Choroid plexus epithelial cell (primary cell): ENCODE data around the gene GTPBP4.

Experiments
- DNase-seq: peaks from one replicate; pipeline ENCODE4 v3.0.0-alpha.2; 2010; ENCODE audit warnings: low read depth
- H3K4me3 ChIP-seq: 2 replicates; pipeline ENCODE4 v1.5.1; 2011; ENCODE audit warnings: low read depth, mild to moderate bottlenecking, control low read depth, low read length, moderate library complexity
- CTCF ChIP-seq: conservative IDR thresholded peaks from 2 replicates; pipeline ENCODE4 v1.5.1; 2011; ENCODE audit warnings: low read depth, mild to moderate bottlenecking, control low read depth, inconsistent platforms, low read length, moderate library complexity

GTPBP4 gene

GRCh38 chr10:983401-983800, 4.8 kb upstream of the GTPBP4 start:
- TF ChIP-seq CTCF = no peak
- DNase-seq = no peak
- no peak overlapping the region for H3K4me3 ChIP-seq

GRCh38 chr10:983971-984655, 4.1 kb upstream of the GTPBP4 start:
- TF ChIP-seq CTCF = no peak
- H3K4me3 ChIP-seq = no peak overlapping the region
- peak; percentile 53 for DNase-seq

DNA sequence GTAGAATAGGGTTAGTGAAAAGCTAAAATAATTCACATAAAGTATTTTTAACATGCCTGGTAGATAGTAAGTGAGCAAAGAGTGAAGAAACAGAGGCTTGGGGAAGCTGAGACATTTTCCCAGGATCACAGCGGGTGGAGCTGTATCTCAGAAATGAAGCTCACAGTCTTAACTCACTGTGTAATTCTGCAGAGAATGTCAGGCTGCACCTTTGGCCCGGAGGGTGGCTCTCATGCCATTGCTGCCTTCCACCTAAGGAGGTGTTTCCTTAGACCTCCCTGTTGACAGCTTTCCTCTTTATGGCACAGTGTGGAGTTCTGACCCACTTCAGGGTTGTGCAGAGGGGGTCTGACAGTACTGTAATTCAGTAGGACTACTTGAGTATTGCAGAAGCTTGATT, 2.9 kb upstream of the GTPBP4 start:
- no peak for TF ChIP-seq CTCF
- no peak for DNase-seq
- no peak overlapping the region for H3K4me3 ChIP-seq

- TF ChIP-seq CTCF = no peak
- H3K4me3 ChIP-seq = no peak overlapping the region
- peak; percentile 63 for DNase-seq
Measured at GRCh38 chr10:986137-986825, 2.0 kb upstream of the GTPBP4 start.

DNA sequence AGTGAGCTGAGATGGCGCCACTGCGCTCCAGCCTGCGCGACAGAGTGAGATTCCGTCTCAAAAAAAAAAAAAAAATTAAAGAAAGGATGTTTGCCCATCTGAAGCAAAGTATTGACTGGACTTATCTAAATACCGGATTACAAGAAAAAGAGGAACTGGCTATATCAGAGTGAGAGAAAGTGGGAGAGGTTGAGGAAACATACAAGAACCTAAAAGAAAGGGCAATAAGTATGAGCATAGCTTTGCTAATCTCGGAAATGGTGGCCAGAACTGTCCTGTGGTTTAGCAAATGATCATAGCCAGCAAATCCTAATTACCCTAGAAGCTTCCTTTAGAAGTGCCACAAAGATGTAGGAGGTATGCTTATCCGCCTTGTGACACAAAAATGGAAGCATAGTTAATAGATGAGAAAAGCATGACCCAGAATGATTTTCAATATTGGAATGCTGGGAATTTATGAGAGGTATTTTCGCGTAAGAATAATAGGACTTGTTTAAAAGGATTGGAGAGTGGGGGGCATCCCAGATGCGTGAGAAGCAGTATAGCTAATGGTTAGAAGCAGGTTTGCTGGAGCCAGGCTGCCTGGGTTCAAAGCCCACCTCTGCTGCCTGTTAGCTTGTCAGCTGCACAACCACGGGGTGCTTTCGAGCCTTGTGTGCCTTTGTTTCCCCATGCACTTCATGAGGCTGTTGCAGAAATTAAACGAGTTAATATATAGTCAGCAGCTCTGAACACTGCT, 1.2 kb upstream of the GTPBP4 start:
- no peak for TF ChIP-seq CTCF
- H3K4me3 ChIP-seq = peak overlapping the region; percentile 99
- peak; percentile 78 for DNase-seq

DNA sequence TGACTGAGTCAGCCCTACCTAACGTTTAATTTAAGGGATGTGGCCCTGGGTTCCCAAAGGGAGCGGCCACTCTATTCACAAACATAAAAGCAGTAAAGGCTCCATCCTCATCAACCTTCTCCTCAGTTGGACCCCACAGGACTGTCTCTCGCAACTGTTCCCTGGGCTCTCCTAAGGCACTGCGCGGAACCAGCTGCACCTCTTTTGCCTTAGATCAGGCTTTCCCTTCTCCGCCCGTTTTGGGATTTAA, 689 bp upstream of the GTPBP4 start:
- no peak for TF ChIP-seq CTCF
- H3K4me3 ChIP-seq = peak overlapping the region; percentile 99
- peak; percentile 32 for DNase-seq
